SK-N-SH treated with all-trans-retinoic acid at 6 μM for 48 hours (cell line): ENCODE measurements around the gene ARHGEF4.

Experiments
- ATAC-seq: fragments of 200-7000 bp; cut with Tn5 transposase; 3 replicates; pipeline ENCODE4 v1.9.1; 2020; ENCODE audit warnings: mild to moderate bottlenecking, moderate library complexity
- BACH2 ChIP-seq: fragments of 250-450 bp; sonication (Bioruptor Pico); IDR thresholded peaks from 2 replicates; pipeline ENCODE4 v1.9.0; 2021; ENCODE audit warnings: mild to moderate bottlenecking, borderline replicate concordance
- CSDC2 ChIP-seq: fragments of 250-450 bp; sonication (Bioruptor Pico); IDR thresholded peaks from 2 replicates; pipeline ENCODE4 v1.5.0; 2020; ENCODE audit warnings: mild to moderate bottlenecking, moderate library complexity
- ESRRG ChIP-seq: fragments of 250-450 bp; sonication (Bioruptor Pico); IDR thresholded peaks from 2 replicates; pipeline ENCODE4 v1.6.1; 2021; ENCODE audit warnings: mild to moderate bottlenecking
- GLIS3 ChIP-seq: fragments of 250-450 bp; sonication (Bioruptor Pico); IDR thresholded peaks from 2 replicates; pipeline ENCODE4 v1.5.0; 2020; ENCODE audit warnings: mild to moderate bottlenecking, moderate library complexity
- OSR1 ChIP-seq: fragments of 250-450 bp; sonication (Bioruptor Pico); IDR thresholded peaks from 2 replicates; pipeline ENCODE4 v1.8.0; 2022; ENCODE audit warnings: moderate library complexity, mild to moderate bottlenecking, inconsistent platforms
- PPARA ChIP-seq: fragments of 250-450 bp; sonication (Bioruptor Pico); IDR thresholded peaks from 2 replicates; pipeline ENCODE4 v1.5.0; 2020; ENCODE audit warnings: mild to moderate bottlenecking, borderline replicate concordance
- RARB ChIP-seq: fragments of 250-450 bp; sonication (Bioruptor Pico); IDR thresholded peaks from 2 replicates; pipeline ENCODE4 v1.8.0; 2021; ENCODE audit warnings: mild to moderate bottlenecking, moderate library complexity
- SNAI2 ChIP-seq: fragments of 250-450 bp; sonication (Bioruptor Pico); IDR thresholded peaks from 2 replicates; pipeline ENCODE4 v1.5.0; 2020; ENCODE audit warnings: mild to moderate bottlenecking, moderate library complexity
- TCF4 ChIP-seq: fragments of 250-450 bp; sonication (Bioruptor Pico); IDR thresholded peaks from 2 replicates; pipeline ENCODE4 v1.8.0; 2021; ENCODE audit warnings: mild to moderate bottlenecking, moderate library complexity, borderline replicate concordance
- ZC3H10 ChIP-seq: fragments of 250-450 bp; sonication (Bioruptor Pico); IDR thresholded peaks from 2 replicates; pipeline ENCODE4 v1.5.1; 2021; ENCODE audit warnings: mild to moderate bottlenecking, moderate library complexity
- ZFP3 ChIP-seq: fragments of 250-450 bp; sonication (Bioruptor Pico); IDR thresholded peaks from 2 replicates; pipeline ENCODE4 v1.5.0; 2020; ENCODE audit warnings: mild to moderate bottlenecking, moderate library complexity
- ZFP30 ChIP-seq: fragments of 450-650 bp; formaldehyde crosslinking; IDR thresholded peaks from 2 replicates; pipeline ENCODE4 v1.5.0; 2022; ENCODE audit warnings: mild to moderate bottlenecking, moderate library complexity
- ZNF565 ChIP-seq: fragments of 450-650 bp; formaldehyde crosslinking; conservative IDR thresholded peaks from 2 replicates; pipeline ENCODE4 v1.5.0; 2020; ENCODE audit warnings: low read depth, mild to moderate bottlenecking, moderate library complexity
- ZNF70 ChIP-seq: fragments of 450-650 bp; formaldehyde crosslinking; IDR thresholded peaks from 2 replicates; pipeline ENCODE4 v1.5.0; 2020; ENCODE audit warnings: mild to moderate bottlenecking, moderate library complexity
- ZNF8 ChIP-seq: fragments of 450-650 bp; formaldehyde crosslinking; IDR thresholded peaks from 2 replicates; pipeline ENCODE4 v1.5.0; 2020; ENCODE audit warnings: mild to moderate bottlenecking, moderate library complexity
- TF ChIP-seq, protein P1 (sequence below): fragments of 250-450 bp; sonication (Bioruptor Pico); IDR thresholded peaks from 2 replicates; pipeline ENCODE4 v1.5.1; 2020; ENCODE audit warnings: low read depth, mild to moderate bottlenecking, moderate library complexity
- TF ChIP-seq, protein P2 (sequence below): fragments of 250-450 bp; sonication (Bioruptor Pico); IDR thresholded peaks from 2 replicates; pipeline ENCODE4 v1.5.1; 2021; ENCODE audit warnings: mild to moderate bottlenecking, moderate library complexity
- TF ChIP-seq, protein P3 (sequence below): fragments of 250-450 bp; sonication (Bioruptor Pico); IDR thresholded peaks from 2 replicates; pipeline ENCODE4 v1.8.0; 2021; ENCODE audit warnings: low read depth, mild to moderate bottlenecking, moderate library complexity, borderline replicate concordance
- TF ChIP-seq, protein P4 (sequence below): fragments of 250-450 bp; sonication (Bioruptor Pico); IDR thresholded peaks from 2 replicates; pipeline ENCODE4 v1.8.0; 2020; ENCODE audit warnings: mild to moderate bottlenecking, moderate library complexity, borderline replicate concordance
- TF ChIP-seq, protein P5 (sequence below): fragments of 250-450 bp; sonication (Bioruptor Pico); IDR thresholded peaks from 2 replicates; pipeline ENCODE4 v1.5.0; 2020; ENCODE audit warnings: mild to moderate bottlenecking, moderate library complexity

Gene ARHGEF4

DNA sequence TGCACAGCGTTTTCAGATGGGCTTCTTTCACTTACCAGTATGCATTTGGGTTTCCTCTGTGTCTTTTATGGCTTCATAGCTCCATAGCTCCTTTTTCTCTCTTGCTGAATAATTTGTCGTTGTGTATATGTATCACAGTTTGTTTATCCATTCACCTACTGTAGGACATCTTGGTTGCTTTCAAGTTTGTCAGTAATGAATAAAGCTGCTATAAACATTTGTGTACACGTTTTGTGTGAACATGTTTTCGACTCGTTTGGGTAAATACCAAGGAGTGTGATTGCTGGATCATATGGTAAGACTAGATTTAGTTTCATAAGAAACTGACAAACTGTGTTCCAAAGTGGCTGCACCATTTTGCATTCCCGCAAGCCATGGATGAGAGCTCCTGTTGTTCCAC lies 161.8 kb downstream of the ARHGEF4 start (continued):
- TF ChIP-seq OSR1 (no peak), ZFP3 (CRISPR knock-in tag) (no peak), RARB (CRISPR knock-in tag) (no peak), ZNF8 (CRISPR knock-in tag) (no peak), TCF4 (CRISPR knock-in tag) (no peak), ZFP30 (CRISPR knock-in tag) (no peak), CSDC2 (CRISPR knock-in tag) (no peak), PPARA (CRISPR knock-in tag) (no peak), ZC3H10 (CRISPR knock-in tag) (no peak), GLIS3 (CRISPR knock-in tag) (no peak), BACH2 (no peak), ZNF565 (CRISPR knock-in tag) (no peak)
- TF ChIP-seq, protein P1, sequence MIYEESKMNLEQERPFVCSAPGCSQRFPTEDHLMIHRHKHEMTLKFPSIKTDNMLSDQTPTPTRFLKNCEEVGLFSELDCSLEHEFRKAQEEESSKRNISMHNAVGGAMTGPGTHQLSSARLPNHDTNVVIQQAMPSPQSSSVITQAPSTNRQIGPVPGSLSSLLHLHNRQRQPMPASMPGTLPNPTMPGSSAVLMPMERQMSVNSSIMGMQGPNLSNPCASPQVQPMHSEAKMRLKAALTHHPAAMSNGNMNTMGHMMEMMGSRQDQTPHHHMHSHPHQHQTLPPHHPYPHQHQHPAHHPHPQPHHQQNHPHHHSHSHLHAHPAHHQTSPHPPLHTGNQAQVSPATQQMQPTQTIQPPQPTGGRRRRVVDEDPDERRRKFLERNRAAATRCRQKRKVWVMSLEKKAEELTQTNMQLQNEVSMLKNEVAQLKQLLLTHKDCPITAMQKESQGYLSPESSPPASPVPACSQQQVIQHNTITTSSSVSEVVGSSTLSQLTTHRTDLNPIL, result no peak
- TF ChIP-seq, protein P2, sequence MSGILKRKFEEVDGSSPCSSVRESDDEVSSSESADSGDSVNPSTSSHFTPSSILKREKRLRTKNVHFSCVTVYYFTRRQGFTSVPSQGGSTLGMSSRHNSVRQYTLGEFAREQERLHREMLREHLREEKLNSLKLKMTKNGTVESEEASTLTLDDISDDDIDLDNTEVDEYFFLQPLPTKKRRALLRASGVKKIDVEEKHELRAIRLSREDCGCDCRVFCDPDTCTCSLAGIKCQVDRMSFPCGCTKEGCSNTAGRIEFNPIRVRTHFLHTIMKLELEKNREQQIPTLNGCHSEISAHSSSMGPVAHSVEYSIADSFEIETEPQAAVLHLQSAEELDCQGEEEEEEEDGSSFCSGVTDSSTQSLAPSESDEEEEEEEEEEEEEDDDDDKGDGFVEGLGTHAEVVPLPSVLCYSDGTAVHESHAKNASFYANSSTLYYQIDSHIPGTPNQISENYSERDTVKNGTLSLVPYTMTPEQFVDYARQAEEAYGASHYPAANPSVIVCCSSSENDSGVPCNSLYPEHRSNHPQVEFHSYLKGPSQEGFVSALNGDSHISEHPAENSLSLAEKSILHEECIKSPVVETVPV (CRISPR knock-in tag), result no peak
- TF ChIP-seq, protein P3, sequence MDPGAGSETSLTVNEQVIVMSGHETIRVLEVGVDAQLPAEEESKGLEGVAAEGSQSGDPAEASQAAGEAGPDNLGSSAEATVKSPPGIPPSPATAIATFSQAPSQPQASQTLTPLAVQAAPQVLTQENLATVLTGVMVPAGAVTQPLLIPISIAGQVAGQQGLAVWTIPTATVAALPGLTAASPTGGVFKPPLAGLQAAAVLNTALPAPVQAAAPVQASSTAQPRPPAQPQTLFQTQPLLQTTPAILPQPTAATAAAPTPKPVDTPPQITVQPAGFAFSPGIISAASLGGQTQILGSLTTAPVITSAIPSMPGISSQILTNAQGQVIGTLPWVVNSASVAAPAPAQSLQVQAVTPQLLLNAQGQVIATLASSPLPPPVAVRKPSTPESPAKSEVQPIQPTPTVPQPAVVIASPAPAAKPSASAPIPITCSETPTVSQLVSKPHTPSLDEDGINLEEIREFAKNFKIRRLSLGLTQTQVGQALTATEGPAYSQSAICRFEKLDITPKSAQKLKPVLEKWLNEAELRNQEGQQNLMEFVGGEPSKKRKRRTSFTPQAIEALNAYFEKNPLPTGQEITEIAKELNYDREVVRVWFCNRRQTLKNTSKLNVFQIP (CRISPR knock-in tag), result no peak

DNA sequence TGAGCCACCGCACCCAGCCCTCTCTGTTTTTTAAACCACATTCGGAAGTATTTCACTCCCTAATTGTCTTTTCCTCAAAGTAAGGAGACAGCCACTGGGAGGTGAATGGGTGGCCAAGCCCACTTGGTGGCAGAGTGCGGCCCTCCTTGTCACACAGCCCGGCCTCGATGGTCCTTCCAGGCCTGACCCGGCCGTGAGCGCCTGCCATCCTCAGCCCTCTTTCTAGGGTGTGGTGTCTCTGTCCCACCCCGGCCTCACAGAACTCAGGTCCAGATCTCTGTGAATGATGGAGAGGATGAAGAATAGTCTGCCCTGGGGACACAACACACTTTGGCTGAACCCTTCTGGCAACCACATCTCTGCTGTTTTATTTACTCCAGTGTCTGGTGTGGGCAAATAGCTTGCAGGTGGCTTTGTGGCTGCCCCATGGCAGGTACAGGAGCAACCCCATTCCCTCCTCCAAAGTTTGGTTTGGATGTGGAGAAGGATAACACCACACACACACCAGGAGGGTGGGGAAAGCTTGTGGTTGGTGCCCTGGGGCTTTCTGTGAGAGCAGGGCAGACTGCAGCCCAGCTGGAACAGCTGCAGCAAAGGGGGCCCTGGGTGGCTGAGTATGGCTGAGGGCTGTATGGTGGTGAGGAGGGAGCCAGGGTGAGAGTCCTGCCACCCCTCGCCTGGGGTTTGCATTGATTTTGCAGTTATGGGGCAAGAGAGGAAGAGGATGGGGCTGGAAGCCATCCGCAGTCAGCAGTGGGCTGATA lies 167.9 kb downstream of the ARHGEF4 start:
- no peak for ATAC-seq
- TF ChIP-seq, protein P1, result no peak
- no peak for TF ChIP-seq CSDC2 (CRISPR knock-in tag)
- TF ChIP-seq OSR1, result no peak

DNA sequence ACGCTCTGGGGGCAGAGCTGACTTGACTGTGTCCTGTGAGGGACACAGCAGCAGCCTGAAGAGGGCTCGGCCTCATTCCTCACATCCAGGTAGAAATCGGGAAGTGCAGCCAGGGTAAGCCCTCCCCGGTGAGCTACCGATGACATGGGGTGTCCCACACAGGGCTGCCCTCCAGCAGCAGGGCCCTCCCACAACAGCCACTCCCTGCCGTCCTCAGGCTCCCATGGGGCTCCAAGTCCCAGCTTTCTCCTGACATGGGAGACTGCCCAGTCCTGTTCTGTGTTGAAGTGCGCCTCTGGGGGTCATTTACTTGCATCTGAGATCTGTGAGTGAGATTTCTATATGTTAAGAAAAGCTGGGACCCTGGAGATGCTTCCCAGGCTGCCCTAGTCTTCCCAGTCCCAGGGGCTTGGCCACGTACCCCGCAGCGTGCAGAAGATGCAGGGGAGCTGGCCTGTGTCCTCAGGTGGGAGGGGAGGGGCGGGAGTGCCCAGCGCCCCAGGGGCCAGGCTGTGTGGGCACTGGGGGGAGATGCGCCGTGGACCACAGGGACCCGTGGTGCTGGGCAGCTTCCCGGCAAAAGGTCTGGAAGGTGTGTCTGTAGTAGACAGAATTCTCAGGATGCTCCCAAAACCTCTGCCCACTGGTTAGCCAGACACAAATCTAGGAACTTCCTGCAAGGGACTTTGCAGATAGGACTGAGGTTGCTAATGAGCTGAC lies 168.7 kb downstream of the ARHGEF4 start:
- no peak for TF ChIP-seq RARB (CRISPR knock-in tag)
- TF ChIP-seq, protein P3 (CRISPR knock-in tag), result no peak
- TF ChIP-seq ZNF8 (CRISPR knock-in tag), result no peak
- TF ChIP-seq, protein P4, sequence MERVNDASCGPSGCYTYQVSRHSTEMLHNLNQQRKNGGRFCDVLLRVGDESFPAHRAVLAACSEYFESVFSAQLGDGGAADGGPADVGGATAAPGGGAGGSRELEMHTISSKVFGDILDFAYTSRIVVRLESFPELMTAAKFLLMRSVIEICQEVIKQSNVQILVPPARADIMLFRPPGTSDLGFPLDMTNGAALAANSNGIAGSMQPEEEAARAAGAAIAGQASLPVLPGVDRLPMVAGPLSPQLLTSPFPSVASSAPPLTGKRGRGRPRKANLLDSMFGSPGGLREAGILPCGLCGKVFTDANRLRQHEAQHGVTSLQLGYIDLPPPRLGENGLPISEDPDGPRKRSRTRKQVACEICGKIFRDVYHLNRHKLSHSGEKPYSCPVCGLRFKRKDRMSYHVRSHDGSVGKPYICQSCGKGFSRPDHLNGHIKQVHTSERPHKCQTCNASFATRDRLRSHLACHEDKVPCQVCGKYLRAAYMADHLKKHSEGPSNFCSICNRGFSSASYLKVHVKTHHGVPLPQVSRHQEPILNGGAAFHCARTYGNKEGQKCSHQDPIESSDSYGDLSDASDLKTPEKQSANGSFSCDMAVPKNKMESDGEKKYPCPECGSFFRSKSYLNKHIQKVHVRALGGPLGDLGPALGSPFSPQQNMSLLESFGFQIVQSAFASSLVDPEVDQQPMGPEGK, result no peak
- no peak for TF ChIP-seq ESRRG (CRISPR knock-in tag)
- TF ChIP-seq ZC3H10 (CRISPR knock-in tag), result no peak
- TF ChIP-seq, protein P5, sequence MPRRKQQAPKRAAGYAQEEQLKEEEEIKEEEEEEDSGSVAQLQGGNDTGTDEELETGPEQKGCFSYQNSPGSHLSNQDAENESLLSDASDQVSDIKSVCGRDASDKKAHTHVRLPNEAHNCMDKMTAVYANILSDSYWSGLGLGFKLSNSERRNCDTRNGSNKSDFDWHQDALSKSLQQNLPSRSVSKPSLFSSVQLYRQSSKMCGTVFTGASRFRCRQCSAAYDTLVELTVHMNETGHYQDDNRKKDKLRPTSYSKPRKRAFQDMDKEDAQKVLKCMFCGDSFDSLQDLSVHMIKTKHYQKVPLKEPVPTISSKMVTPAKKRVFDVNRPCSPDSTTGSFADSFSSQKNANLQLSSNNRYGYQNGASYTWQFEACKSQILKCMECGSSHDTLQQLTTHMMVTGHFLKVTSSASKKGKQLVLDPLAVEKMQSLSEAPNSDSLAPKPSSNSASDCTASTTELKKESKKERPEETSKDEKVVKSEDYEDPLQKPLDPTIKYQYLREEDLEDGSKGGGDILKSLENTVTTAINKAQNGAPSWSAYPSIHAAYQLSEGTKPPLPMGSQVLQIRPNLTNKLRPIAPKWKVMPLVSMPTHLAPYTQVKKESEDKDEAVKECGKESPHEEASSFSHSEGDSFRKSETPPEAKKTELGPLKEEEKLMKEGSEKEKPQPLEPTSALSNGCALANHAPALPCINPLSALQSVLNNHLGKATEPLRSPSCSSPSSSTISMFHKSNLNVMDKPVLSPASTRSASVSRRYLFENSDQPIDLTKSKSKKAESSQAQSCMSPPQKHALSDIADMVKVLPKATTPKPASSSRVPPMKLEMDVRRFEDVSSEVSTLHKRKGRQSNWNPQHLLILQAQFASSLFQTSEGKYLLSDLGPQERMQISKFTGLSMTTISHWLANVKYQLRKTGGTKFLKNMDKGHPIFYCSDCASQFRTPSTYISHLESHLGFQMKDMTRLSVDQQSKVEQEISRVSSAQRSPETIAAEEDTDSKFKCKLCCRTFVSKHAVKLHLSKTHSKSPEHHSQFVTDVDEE (CRISPR knock-in tag), result no peak
- no peak for TF ChIP-seq GLIS3 (CRISPR knock-in tag)
- no peak for TF ChIP-seq ZFP30 (CRISPR knock-in tag)
- no peak for TF ChIP-seq SNAI2 (CRISPR knock-in tag)
- no peak for TF ChIP-seq ZNF70 (CRISPR knock-in tag)
- TF ChIP-seq PPARA (CRISPR knock-in tag), result no peak
- no peak for TF ChIP-seq ZFP3 (CRISPR knock-in tag)
- ATAC-seq, result no peak
